Hepatocyte (in vitro differentiated cells): ENCODE measurements around the gene TNFRSF14.

Source experiments
- CTCF ChIP-seq: fragments of 200-600 bp; sonication (generic); IDR thresholded peaks from 2 replicates; pipeline ENCODE4 v1.5.1; 2016; ENCODE audit warnings: antibody characterized with exemption, mild to moderate bottlenecking; ENCODE audit not compliant: poor library complexity
- EZH2 ChIP-seq: fragments of 200-600 bp; sonication (generic); IDR thresholded peaks from 2 replicates; pipeline ENCODE4 v1.6.1; 2016; ENCODE audit warnings: antibody characterized with exemption, mild to moderate bottlenecking, borderline replicate concordance
- EZH2phosphoT487 ChIP-seq: fragments of 200-600 bp; sonication (generic); IDR thresholded peaks from one replicate; pipeline ENCODE4 v1.6.1; 2018; ENCODE audit warnings: antibody characterized with exemption, mild to moderate bottlenecking, low read depth, moderate library complexity; ENCODE audit not compliant: unreplicated experiment, severe bottlenecking

GRCh38 chr1:2595261-2595811 lies 39.2 kb downstream of the TNFRSF14 start:
- TF ChIP-seq CTCF = no peak
- TF ChIP-seq EZH2 = no peak
- no peak for TF ChIP-seq EZH2phosphoT487
